Measurements from ENCODE around the gene KCNG2.
"Not testable (repeated sequence)": the region's sequence is repeated elsewhere in the genome, so short reads cannot be mapped to it uniquely, and the experiment has no call there.

The KCNG2 gene, protein sequence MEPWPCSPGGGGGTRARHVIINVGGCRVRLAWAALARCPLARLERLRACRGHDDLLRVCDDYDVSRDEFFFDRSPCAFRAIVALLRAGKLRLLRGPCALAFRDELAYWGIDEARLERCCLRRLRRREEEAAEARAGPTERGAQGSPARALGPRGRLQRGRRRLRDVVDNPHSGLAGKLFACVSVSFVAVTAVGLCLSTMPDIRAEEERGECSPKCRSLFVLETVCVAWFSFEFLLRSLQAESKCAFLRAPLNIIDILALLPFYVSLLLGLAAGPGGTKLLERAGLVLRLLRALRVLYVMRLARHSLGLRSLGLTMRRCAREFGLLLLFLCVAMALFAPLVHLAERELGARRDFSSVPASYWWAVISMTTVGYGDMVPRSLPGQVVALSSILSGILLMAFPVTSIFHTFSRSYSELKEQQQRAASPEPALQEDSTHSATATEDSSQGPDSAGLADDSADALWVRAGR

DNA sequence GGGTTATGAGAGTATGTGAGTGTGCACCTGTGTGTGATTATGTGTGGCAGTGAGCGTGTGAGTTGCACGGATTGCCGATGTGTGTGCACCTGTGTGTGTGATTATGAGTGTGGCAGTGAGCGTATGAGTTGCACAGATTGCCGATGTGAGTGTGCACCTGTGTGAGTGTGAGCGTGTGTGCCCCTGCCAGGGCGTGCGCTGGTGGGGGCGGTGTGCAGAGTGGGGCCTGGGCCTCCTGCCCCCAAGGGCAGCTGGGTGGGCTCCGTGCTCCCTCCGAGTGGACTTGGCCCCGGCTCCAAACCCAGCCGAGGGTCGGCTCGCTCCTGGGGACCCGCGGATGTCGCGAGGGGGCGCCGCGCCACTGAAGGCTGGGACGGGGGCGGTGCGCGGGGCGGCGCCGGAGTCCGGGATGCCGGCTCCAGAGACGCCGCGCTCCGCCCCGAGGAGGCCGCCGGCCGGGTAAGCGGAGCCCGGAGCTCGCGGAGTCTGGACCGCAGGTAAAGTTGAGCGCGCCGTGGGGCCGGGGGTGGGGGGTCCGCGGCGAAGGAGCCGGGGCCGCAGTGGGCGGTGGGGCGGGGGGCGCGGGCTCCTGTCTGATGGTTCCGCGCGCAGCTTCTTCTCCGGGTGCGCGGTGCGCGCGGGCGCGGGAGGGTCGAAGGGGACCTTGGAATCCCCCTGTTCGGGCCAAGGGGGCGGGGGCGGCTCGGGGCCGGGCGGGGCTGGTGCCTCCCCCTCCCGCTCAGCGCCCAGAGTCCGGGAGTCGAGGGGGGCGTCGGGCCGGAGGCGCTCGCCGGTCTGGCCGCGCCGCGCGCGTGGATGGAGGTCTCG lies at the start of gene KCNG2:
Gene KCNG2, plus strand, starts transcription at position 421 of the 828 bp plus-strand sequence. CDS start 65,730 bp downstream, outside the sequence.
- no peak for DNase-seq

DNA sequence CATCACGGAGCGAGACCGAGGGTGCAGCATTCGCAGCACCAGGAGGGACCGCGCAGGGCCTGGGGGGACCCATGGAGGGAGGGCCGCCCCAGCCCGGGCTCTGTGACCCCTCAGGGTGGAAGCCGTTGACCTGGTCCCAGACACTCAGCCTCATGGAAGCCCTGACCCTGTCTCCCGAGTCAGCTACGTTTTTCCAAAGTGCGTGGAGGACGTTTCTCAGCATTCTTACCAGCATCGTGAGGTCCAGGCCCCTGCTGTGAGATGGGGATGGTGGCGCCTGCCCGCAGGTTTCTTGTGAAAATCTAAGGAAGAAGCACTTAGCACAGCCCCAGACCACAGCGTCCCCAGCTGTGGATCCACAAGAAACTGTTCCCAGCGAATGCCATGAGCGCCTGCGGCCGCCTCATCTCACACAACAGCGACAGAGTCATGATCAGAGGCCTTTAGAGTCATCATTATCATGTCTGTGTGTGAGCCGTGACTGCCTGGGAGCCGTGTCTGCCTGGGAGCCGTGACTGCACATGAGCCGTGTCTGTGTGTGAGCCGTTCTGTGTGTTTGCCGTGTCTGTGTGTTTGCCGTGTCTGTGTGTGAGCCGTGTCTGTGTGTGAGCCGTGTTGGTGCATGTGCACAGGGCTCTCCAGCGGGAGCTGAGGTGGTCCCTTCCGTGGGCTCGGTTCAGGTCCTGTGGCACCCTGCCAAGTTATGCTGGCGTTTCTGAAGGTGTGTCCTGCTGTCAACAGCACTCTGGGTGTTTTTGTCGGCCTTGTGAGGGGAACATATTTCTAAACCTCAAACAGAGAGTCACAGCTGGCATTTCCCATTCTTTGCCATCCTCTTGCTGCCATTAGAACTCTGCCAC lies 49.2 kb upstream of the KCNG2 start:
- no peak for DNase-seq

DNA sequence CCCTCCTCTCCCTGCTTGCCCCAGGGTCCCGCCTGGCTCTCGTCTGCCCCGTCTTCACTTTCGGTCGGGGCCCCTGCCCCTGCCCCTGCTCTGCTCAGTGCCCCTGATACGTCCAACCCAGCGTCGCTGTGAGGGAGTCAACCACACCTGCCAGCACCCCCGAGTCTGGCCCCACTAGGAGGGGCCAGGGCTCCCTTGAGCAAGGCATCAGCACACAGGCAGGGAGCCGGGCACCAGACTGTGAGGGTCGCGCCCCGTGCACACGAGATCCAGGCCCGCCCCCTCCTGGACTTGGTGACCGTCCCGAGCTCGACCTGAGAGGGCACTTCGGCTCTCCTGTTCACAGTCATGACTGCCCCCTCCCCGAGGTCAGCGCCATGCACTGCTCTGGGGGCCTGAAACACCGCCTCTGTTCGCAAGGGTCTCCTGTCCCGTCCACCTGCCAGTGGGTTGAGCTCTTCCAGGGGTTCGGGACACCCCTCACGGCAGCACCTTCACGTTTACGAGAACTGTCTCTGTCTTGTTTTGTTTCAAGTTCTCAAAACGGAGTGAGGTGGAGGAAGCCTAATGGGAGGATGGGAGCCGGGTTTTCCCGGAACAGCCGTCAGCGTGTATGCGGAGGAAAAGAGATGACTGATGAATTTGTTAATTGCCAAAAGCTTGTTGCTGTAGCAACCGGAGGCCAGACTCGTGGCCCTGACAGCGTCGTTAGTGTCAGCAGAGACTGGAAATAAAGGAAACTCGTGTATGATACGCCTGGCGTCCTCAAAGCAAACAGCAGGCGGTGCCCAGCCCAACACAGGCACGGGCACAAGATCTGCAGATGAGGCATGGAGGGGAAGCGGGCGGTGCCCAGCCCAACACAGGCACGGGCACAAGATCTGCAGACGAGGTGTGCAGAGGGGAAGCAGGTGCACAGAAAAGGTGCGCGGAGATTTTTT lies 48.2 kb upstream of the KCNG2 start:
- no peak for DNase-seq

DNA sequence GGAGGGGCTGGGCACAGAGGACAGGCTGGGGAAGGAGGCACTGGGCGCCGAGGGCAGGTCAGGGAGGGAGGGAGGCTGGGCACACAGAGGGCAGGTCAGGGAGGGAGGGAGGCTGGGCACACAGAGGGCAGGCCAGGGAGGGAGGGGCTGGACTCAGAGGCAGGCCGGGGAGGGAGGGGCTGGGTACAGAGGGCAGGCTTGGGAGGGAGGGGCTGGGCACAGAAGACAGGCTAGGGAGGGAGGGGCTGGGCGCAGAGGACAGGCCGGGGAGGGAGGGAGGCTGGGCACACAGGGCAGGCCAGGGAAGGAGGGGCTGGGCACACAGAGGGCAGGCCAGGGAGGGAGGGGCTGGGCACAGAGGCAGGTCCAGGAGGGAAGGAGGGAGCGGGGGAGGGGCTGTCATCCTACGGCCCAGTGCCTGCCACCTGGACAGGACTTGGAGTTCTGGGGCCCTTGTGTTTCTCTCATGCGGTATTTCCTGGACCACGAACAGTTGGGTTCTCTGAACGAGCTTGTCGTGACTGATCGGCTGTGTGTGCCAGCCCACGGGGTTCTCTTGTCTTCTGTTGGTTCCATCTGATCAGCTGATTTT lies 46.7 kb upstream of the KCNG2 start:
- no peak for DNase-seq

DNA sequence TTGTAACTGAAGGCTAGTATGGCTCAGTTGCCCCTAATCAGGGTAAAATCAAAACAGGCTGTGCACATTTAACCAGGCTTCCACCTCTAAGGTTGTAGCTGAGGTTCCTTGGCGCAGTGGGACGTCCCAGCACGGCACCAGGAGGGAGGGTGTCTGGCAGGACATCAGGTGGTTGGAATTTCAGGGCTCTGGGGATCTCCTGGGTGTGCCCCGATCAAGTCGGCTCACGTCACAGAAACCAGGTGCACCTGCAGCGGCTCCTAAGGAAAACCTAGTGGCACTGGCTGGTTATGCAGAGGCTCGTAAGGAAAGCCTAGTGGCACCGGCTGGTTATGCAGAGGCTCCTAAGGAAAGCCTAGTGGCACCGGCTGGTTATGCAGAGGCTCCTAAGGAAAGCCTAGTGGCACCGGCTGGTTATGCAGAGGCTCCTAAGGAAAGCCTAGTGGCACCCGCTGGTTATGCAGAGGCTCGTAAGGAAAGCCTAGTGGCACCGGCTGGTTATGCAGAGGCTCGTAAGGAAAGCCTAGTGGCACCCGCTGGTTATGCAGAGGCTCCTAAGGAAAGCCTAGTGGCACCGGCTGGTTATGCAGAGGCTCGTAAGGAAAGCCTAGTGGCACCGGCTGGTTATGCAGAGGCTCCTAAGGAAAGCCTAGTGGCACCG lies 45.7 kb upstream of the KCNG2 start:
- DNase-seq, result not testable (repeated sequence)

DNA sequence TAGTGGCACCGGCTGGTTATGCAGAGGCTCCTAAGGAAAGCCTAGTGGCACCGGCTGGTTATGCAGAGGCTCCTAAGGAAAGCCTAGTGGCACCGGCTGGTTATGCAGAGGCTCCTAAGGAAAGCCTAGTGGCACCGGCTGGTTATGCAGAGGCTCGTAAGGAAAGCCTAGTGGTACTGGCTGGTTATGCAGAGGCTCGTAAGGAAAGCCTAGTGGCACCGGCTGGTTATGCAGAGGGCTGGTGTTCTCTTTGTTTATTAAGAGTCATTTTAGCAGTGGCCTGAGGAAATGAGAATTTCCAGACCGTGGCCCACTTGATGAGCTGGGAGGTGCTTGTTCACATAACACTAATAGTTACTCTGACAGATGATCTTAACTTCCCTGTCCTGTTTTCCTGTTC lies 44.8 kb upstream of the KCNG2 start:
- not testable (repeated sequence) for DNase-seq

DNA sequence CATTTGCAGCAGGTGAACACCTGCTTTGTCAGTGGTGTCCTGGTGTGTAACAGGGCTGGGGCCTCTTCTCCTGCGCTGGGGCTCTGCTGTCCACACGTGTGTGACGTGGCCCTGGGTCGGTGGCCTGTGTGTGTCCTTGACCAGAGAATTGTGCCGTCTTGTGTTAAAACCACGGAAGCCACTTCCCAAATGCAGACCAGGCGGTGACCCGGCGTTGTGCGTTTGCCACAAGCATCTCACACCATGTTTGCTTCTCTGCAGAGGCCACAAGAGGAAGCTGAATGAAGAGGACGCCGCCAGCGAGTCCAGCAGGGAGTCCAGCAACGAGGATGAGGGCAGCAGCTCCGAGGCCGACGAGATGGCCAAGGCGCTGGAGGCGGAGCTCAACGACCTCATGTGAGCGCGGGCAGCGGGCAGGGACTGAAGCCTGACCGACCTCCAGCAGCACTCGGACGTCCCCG lies 44.3 kb upstream of the KCNG2 start:
- no peak for DNase-seq

DNA sequence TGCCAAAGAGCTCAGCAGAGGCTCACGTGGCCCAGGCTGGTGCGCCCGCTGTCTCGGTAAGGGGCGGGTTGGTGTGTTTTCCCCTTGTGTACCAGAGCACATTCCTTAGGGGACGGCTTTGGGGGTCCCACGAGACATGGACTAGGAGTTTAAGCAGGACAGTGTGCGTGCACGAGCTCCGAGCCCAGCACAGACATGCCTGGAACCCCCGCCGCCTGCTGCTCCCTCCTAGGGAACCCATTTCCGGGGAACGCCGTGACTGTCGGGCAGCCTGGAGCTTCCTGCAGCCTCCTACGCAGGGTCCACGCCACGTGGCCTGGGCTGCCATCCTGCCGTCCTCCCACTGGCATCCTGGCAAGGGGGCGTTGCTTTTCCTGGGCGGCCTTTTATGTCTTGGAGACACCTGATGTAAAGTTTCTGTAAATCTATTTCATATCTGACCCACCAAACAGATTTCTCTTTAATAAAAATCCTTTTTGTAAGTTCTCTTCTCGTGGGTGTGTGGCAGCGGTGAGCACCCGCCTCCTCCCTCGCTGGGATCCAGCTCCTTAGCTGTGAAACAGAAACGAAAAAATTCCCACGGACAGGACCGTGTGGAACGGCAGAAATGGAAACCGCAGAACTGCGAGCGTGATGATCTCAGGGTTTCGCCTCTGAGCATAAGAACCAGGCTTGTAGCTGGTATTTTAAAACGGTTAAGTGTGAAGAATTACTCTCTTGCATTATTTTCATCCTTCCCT lies 43.5 kb upstream of the KCNG2 start:
- DNase-seq, result no peak

DNA sequence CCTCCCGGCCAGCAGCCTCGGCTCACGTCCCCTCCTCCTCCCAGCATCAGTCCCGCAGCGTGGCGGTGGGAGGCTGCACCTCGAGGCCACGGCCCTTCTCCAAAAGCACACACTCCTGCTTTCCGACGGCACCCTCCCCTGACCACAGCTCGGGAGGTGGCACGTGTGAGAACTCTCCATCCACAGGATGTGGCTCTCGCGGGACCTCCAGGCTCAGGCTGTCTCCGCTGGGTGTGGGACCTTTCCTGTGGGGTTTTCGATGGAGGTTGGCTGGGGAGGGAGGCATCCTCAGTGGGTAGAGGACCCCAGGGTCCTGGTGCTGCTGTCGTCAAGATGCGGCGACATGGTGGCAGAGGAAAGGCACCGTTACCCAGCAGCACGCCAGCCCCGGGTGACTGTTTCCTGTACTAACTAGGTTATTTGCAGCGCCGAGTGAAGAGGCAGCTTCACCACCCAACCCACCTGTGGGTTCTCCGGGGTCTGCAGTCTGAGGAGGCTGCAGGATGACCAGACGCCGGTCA lies 42.8 kb upstream of the KCNG2 start:
- no peak for DNase-seq

DNA sequence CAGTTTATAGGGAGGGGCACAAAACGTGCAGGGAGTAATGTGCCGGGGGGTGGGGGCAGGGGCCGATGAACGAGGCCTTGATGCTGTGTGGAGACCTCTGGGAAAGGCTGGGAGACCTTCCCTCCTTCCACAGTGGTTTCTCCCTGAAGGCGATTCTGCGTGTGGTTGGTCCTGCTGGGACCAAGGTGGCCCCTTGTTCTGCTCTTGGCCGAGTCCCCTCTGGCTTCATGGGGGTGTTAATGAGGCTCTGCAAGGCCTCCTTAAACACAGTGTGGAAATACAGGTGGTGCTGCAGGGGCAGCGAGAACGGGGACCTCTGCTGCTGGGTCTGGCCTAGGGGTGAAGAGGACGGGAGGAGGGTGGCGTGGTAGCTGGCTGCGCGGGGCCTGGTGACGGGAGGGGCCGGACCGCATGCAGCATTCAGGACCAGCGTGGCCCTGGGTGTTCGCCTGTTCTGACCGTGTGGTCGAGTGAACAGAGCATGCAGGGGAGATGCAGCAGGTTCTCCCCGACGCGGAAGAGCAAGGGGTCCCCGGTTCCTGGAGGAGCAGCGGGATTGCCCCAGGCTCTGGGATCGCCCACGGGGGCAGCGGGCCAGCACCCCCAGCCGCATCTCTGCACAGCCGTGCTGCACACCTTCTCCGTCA lies 42.1 kb upstream of the KCNG2 start:
- DNase-seq, result no peak

DNA sequence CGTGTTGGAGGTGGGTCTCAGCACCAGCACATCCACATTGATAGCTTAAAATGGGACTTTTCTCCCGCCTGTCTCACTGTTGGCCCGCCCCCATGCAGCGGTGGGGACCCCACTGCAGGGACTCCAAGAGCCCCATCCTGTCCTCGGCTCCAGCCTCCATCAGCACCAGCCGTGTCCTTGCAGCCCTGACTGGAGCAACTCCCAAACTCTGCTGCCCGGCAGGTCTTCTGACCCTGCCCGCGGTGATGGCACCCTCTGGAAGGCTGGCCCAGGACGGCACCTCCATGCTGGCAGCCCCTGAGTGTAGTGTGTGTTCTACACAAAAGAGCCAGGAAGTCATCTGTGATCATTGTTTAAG lies 41.6 kb upstream of the KCNG2 start:
- DNase-seq, result no peak

DNA sequence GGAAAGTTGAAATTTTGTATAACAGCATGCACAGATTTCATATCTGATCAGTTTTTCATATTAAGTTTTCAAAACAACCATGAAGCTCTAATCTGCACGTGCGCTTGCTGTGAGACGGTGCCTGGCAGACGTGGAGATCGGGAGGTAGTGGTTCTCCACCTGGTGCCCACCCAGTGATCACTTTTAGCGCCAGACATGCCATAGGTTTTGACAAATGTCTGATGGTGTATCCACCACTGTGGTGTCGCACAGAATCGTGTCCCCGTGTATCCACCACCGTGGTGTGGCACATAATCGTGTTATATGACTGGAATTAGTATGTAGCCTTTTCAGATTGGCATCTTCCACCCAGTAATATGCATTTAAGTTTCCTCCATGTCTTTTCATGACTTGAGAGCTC lies 40.9 kb upstream of the KCNG2 start:
- DNase-seq, result no peak

DNA sequence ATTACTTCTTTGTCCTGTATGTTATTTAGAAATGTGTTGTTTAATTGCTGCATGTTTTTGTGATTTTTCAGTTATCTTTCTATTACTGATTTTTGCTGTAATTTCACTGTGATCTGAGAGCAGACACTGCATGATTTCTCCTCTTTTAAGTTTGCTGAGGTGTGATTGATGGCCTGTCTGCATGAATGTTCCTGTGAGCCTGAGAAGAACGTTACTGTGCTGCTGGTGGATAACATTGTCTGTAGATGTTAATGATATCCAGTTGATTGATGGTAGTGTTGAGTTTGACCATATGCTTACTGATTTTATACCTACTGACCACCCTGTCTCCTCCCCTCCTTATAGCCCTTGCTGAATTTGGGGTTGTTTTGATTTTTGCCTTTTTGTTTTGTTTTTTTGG lies 37.4 kb upstream of the KCNG2 start:
- DNase-seq, result no peak

DNA sequence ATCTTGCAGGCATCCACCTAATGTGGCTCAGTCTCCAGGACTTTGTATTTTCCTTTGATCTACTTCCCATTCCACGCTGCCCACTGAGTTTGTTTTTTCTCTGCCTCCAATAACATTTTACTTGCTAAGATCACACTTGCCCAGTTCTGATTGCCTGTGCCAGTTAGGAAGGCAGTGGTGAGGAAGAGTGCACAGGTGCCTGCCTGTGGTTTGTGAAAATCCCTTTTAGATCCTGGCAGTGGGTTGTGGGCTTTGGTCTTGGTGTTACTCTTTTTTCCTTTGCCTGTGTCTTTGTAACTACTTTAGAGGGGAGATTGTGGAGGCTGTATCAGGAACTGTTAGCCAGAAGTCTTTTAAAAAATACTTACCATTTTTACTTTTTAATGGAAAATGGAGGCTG lies 36.9 kb upstream of the KCNG2 start:
- DNase-seq, result no peak

DNA sequence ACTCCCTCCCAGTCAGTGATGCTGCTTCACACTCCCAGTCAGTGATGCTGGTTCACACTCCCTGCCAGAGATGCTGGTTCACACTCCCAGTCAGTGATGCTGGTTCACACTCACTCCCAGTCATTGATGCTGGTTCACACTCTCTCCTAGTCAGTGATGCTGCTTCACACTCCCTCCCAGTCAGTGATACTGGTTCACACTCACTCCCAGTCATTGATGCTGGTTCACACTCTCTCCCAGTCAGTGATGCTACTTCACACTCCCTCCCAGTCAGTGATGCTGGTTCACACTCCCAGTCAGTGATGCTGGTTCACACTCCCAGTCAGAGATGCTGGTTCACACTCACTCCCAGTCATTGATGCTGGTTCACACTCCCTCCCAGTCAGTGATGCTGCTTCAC lies 34.3 kb upstream of the KCNG2 start:
- DNase-seq, result no peak

DNA sequence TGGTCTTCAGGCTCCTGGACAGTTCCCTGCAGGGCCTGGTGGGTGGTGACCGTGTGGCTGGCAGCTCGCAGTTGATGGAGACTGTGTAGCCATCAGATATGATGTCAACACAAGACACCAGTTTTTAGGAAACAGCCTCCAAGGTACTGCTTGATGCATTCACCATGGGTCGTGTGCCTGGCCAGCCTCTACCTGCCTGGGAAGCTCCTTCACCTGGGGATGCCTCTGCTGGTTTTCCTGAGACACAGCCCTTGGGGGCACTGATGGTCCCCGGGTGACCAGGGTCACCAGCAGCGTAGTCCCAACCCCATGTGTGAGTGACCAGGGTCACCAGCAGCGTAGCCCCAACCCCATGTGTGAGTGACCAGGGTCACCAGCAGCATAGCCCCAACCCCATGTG lies 33.6 kb upstream of the KCNG2 start:
- no peak for DNase-seq

DNA sequence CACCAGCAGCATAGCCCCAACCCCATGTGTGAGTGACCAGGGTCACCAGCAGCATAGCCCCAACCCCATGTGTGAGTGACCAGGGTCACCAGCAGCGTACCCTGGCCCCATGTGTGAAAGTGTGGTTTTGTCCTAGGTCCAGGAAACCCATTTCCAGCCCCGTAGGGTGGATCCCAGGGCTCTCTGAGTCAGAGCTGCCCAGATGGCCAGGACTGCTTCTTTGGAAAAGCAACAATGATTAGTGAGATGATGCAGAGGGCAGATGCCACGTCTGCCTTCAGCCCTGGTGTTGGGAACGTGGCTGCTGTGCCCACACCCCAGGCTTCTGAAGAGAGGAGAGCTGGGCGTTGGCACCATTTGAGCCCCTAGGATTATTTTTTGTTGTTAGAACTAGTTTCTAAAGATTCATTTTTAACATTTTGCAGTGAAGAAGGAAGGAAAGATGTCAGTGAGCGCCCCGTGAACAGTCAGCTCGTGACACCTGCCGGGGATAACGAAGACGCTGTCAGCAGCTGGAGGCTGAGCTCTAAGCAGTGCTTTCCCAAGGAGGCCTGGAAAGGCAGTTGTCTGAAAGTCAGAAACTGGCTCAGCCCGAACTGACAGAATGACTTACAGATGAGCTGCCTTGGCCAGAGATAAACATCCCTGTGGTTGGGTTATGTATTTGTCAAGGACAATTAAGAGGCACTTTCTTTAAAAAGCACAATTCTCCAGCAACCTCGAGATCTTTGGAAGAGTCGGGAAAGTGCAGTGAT lies 32.1 kb upstream of the KCNG2 start:
- no peak for DNase-seq

DNA sequence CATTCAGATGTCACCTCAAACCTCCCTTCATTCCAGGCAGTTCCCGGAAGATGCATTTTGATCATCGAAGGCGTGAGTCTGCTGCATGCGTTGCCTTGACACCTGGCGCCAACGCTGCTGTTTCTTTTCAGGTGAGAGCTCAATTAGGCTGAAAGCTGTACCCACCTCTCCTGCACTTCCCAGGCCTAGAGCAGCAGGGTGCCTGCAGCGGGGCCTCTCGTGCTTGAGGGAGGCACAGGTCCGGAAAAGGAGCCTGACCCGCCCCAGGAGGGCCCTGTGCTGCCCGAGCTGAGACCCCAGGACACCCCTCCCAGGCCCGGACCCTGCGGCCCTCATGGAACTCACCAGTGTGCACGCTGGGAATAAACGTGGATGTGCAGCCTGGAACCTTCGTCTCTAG lies 31.4 kb upstream of the KCNG2 start:
- no peak for DNase-seq

DNA sequence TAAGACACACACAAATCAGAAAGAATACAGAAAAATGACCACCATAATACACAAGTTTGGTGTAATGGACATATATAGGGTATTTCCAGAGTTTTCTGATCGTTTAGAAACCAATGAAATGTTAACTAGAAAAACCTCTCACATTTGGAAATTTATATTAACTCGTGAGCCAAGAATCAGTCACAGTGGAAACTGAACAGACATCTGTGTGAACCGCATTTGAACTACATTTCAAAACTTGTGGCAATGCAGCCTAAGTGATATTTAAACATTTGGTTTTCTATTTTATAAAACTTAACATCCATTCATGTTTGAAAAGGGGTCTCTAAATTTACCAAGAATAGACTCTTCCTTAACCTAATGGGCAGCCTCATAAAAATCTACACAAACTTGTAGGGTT lies 29.0 kb upstream of the KCNG2 start:
- no peak for DNase-seq
